Measurements from ENCODE around the gene DGKD.

The DGKD gene

DNA sequence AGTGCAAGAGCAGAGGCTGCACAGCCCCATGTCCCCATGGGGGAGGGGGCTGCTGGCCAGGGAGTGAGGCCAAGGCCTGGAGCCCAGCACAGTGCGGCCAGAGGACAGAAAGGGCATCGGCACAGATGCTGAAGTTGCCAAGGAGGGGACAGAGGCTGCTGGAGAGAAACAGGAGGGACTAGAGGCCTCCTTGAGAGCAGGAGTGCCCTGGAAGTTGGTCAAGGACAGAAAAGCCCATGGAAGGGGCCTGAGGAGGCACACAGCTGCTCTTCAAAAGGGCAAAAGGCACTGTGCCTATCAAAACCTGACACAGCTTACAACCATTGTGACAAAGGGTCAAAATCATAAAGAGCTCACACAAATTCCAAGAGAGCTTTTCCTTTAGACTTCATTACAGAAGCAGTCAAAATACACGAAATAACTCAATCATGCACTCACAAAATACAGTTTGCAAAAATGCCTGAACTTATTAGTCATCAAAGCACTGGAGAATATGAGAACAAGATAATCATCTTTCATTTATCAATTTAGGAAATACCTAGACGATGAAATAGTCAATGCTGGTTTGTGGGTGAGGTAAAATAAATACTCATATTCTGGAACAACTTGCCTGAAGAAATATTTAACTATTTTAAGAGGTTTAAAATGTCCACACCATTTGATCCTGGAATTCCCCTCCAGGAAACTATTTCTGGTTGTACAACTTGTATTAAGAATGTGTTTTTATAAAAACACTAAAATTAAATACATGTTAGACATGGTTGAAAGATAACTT, 132.7 kb downstream of the DGKD start:
- Histone ChIP-seq H3K56ac (ENCODE audit: low read length) (no peak overlapping the region), H3K4me3 (ENCODE audit: low read length) (no peak overlapping the region), H4K8ac (ENCODE audit: low read depth, low read length) (no peak overlapping the region), H3K27me3 (ENCODE audit: insufficient read depth, low read length, poor library complexity) (no peaks in the 10 kb centered on the region), H2AK5ac (ENCODE audit: low read length) (no peak overlapping the region), H3K4ac (ENCODE audit: low read depth, low read length) (no peak overlapping the region), H3K4me2 (ENCODE audit: low read length) (no peak overlapping the region), H3K23ac (ENCODE audit: low read length) (no peak overlapping the region), H4K5ac (ENCODE audit: low read length) (no peak overlapping the region), H2BK15ac (replicated peaks; ENCODE audit: low read depth) (no peak overlapping the region), H3K4me1 (ENCODE audit: control insufficient read depth, low read depth, low read length) (no peaks in the 10 kb centered on the region), H3K36me3 (ENCODE audit: control insufficient read depth, insufficient read depth, low read length) (no peaks in the 10 kb centered on the region), H3K79me2 (ENCODE audit: control insufficient read depth, insufficient read depth, low read length) (no peaks in the 10 kb centered on the region), H2BK120ac (ENCODE audit: low read depth, low read length) (no peak overlapping the region), H3K27ac (ENCODE audit: low read depth, low read length) (no peak overlapping the region), H2BK5ac (ENCODE audit: low read length) (no peak overlapping the region), H3K18ac (ENCODE audit: low read length) (no peak overlapping the region), H3K79me1 (ENCODE audit: low read length) (no peaks in the 10 kb centered on the region), H3K9ac (ENCODE audit: low read length) (no peak overlapping the region)
- no peak for DNase-seq
- WGBS (ENCODE audit: extremely low coverage, insufficient coverage, low lambda C conversion rate), result no CpG with 5 or more reads among the region's 4 CpGs

DNA sequence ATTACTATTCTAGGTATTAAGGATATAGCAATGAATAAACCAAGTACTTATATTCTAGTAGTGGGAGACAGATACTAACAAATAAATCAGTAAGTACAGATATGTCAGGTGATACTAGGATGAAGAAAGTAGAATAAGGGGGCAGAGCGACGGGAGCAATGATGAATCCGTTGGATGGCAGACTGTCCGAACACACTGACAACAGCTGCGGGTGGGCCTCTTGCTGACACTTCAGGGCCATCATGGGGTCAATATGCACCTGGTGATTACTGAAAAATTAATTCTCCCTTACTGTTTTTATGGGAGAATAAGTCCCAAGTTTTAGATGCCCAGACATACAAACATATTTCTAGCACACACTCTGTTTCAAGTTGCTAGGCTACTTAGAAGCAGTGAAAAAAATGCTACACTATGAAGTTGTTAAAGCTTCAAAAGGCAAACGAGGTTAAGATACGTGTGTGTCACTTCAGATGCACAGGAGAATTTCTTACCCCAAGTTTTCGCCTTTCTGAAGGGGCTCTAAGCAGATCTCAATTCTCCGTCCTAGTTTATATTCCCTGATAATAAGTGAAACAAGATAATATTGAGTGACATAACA, 133.6 kb downstream of the DGKD start:
- H2BK15ac ChIP-seq (replicated peaks; ENCODE audit: low read depth), result no peak overlapping the region
- no peak overlapping the region for H3K9ac ChIP-seq (ENCODE audit: low read length)
- no peak overlapping the region for H3K23ac ChIP-seq (ENCODE audit: low read length)
- no peak overlapping the region for H3K56ac ChIP-seq (ENCODE audit: low read length)
- H3K36me3 ChIP-seq (ENCODE audit: control insufficient read depth, insufficient read depth, low read length), result no peaks in the 10 kb centered on the region
- no peaks in the 10 kb centered on the region for H3K4me1 ChIP-seq (ENCODE audit: control insufficient read depth, low read depth, low read length)
- H3K4ac ChIP-seq (ENCODE audit: low read depth, low read length), result no peak overlapping the region
- no peak overlapping the region for H3K27ac ChIP-seq (ENCODE audit: low read depth, low read length)
- H3K79me2 ChIP-seq (ENCODE audit: control insufficient read depth, insufficient read depth, low read length), result no peaks in the 10 kb centered on the region
- no peak overlapping the region for H2AK5ac ChIP-seq (ENCODE audit: low read length)
- H2BK120ac ChIP-seq (ENCODE audit: low read depth, low read length), result no peak overlapping the region
- no peak overlapping the region for H4K5ac ChIP-seq (ENCODE audit: low read length)
- H3K18ac ChIP-seq (ENCODE audit: low read length), result no peak overlapping the region
- H3K4me2 ChIP-seq (ENCODE audit: low read length), result no peak overlapping the region
- H3K27me3 ChIP-seq (ENCODE audit: insufficient read depth, low read length, poor library complexity), result no peaks in the 10 kb centered on the region
- H3K4me3 ChIP-seq (ENCODE audit: low read length), result no peak overlapping the region
- no peaks in the 10 kb centered on the region for H3K79me1 ChIP-seq (ENCODE audit: low read length)
- no CpG with 5 or more reads among the region's 9 CpGs for WGBS (ENCODE audit: extremely low coverage, insufficient coverage, low lambda C conversion rate)
- no peak overlapping the region for H2BK5ac ChIP-seq (ENCODE audit: low read length)
- H4K8ac ChIP-seq (ENCODE audit: low read depth, low read length), result no peak overlapping the region
- no peak for DNase-seq

GRCh38 chr2:233489143-233489542, 134.8 kb downstream of the DGKD start:
- H3K4me1 ChIP-seq (ENCODE audit: control insufficient read depth, low read depth, low read length), result no peaks in the 10 kb centered on the region
- H3K79me2 ChIP-seq (ENCODE audit: control insufficient read depth, insufficient read depth, low read length), result no peaks in the 10 kb centered on the region
- no CpG with 5 or more reads among the region's 10 CpGs for WGBS (ENCODE audit: extremely low coverage, insufficient coverage, low lambda C conversion rate)
- H4K5ac ChIP-seq (ENCODE audit: low read length), result no peak overlapping the region
- H3K23ac ChIP-seq (ENCODE audit: low read length), result no peak overlapping the region
- no peak overlapping the region for H3K4me2 ChIP-seq (ENCODE audit: low read length)
- no peak for DNase-seq
- no peaks in the 10 kb centered on the region for H3K36me3 ChIP-seq (ENCODE audit: control insufficient read depth, insufficient read depth, low read length)
- no peak overlapping the region for H3K27ac ChIP-seq (ENCODE audit: low read depth, low read length)
- no peak overlapping the region for H4K8ac ChIP-seq (ENCODE audit: low read depth, low read length)
- H3K4ac ChIP-seq (ENCODE audit: low read depth, low read length), result no peak overlapping the region
- no peak overlapping the region for H3K18ac ChIP-seq (ENCODE audit: low read length)
- no peak overlapping the region for H2BK15ac ChIP-seq (replicated peaks; ENCODE audit: low read depth)
- no peak overlapping the region for H3K9ac ChIP-seq (ENCODE audit: low read length)
- H3K79me1 ChIP-seq (ENCODE audit: low read length), result no peaks in the 10 kb centered on the region
- H3K56ac ChIP-seq (ENCODE audit: low read length), result no peak overlapping the region
- no peaks in the 10 kb centered on the region for H3K27me3 ChIP-seq (ENCODE audit: insufficient read depth, low read length, poor library complexity)
- no peak overlapping the region for H2BK120ac ChIP-seq (ENCODE audit: low read depth, low read length)
- no peak overlapping the region for H2BK5ac ChIP-seq (ENCODE audit: low read length)
- no peak overlapping the region for H3K4me3 ChIP-seq (ENCODE audit: low read length)
- H2AK5ac ChIP-seq (ENCODE audit: low read length), result no peak overlapping the region

- no peaks in the 10 kb centered on the region for H3K36me3 ChIP-seq (ENCODE audit: control insufficient read depth, insufficient read depth, low read length)
- no peaks in the 10 kb centered on the region for H3K79me2 ChIP-seq (ENCODE audit: control insufficient read depth, insufficient read depth, low read length)
- no peak overlapping the region for H3K4ac ChIP-seq (ENCODE audit: low read depth, low read length)
- H3K79me1 ChIP-seq (ENCODE audit: low read length), result no peaks in the 10 kb centered on the region
- H3K23ac ChIP-seq (ENCODE audit: low read length), result no peak overlapping the region
- no peak overlapping the region for H2AK5ac ChIP-seq (ENCODE audit: low read length)
- no peak overlapping the region for H2BK15ac ChIP-seq (replicated peaks; ENCODE audit: low read depth)
- no peak overlapping the region for H2BK120ac ChIP-seq (ENCODE audit: low read depth, low read length)
- no peak overlapping the region for H3K4me3 ChIP-seq (ENCODE audit: low read length)
- no peak overlapping the region for H4K8ac ChIP-seq (ENCODE audit: low read depth, low read length)
- H3K18ac ChIP-seq (ENCODE audit: low read length), result no peak overlapping the region
- no peak overlapping the region for H3K27ac ChIP-seq (ENCODE audit: low read depth, low read length)
- no peak overlapping the region for H4K5ac ChIP-seq (ENCODE audit: low read length)
- H2BK5ac ChIP-seq (ENCODE audit: low read length), result no peak overlapping the region
- no peak overlapping the region for H3K4me2 ChIP-seq (ENCODE audit: low read length)
- DNase-seq, result no peak
- H3K56ac ChIP-seq (ENCODE audit: low read length), result no peak overlapping the region
- no peaks in the 10 kb centered on the region for H3K4me1 ChIP-seq (ENCODE audit: control insufficient read depth, low read depth, low read length)
- no peak overlapping the region for H3K9ac ChIP-seq (ENCODE audit: low read length)
- WGBS (ENCODE audit: extremely low coverage, insufficient coverage, low lambda C conversion rate), result no CpG with 5 or more reads among the region's 6 CpGs
- no peaks in the 10 kb centered on the region for H3K27me3 ChIP-seq (ENCODE audit: insufficient read depth, low read length, poor library complexity)
These were observed 135.4 kb downstream of the DGKD start for GRCh38 chr2:233489666-233490065.

- WGBS (ENCODE audit: extremely low coverage, insufficient coverage, low lambda C conversion rate), result no CpG with 5 or more reads among the region's 7 CpGs
- no peak overlapping the region for H4K5ac ChIP-seq (ENCODE audit: low read length)
These were observed 136.5 kb downstream of the DGKD start for GRCh38 chr2:233490831-233491230.

More at GRCh38 chr2:233490831-233491230, 136.5 kb downstream of the DGKD start:
- Histone ChIP-seq H3K56ac (ENCODE audit: low read length) (no peak overlapping the region), H3K4me3 (ENCODE audit: low read length) (no peak overlapping the region), H3K4me1 (ENCODE audit: control insufficient read depth, low read depth, low read length) (no peaks in the 10 kb centered on the region), H3K27me3 (ENCODE audit: insufficient read depth, low read length, poor library complexity) (no peaks in the 10 kb centered on the region), H3K9ac (ENCODE audit: low read length) (no peak overlapping the region), H4K8ac (ENCODE audit: low read depth, low read length) (no peak overlapping the region), H3K18ac (ENCODE audit: low read length) (no peak overlapping the region), H2BK120ac (ENCODE audit: low read depth, low read length) (no peak overlapping the region), H3K36me3 (ENCODE audit: control insufficient read depth, insufficient read depth, low read length) (no peaks in the 10 kb centered on the region), H2AK5ac (ENCODE audit: low read length) (no peak overlapping the region), H3K27ac (ENCODE audit: low read depth, low read length) (no peak overlapping the region), H3K79me2 (ENCODE audit: control insufficient read depth, insufficient read depth, low read length) (no peaks in the 10 kb centered on the region), H3K4ac (ENCODE audit: low read depth, low read length) (no peak overlapping the region), H2BK5ac (ENCODE audit: low read length) (no peak overlapping the region), H3K23ac (ENCODE audit: low read length) (no peak overlapping the region), H3K4me2 (ENCODE audit: low read length) (no peak overlapping the region), H3K79me1 (ENCODE audit: low read length) (no peaks in the 10 kb centered on the region), H2BK15ac (replicated peaks; ENCODE audit: low read depth) (no peak overlapping the region)
- DNase-seq, result no peak

Measured in mesendoderm (in vitro differentiated cells).